Limb (tissue), 2 donors: ENCODE data around the gene ROPN1B.

Experiments
- DNase-seq, 2 donors: peaks; one replicate each; pipeline ENCODE4 v3.0.0-alpha.2; 2016; ENCODE audit errors: extremely low spot score in 2 of 2

Gene ROPN1B

GRCh38 chr3:126026761-126027160 lies 57.8 kb downstream of the ROPN1B start:
- no peak for DNase-seq

- no peak for DNase-seq
Observed at GRCh38 chr3:126028096-126028495, 59.1 kb downstream of the ROPN1B start.

GRCh38 chr3:126029241-126029640 lies 60.3 kb downstream of the ROPN1B start:
- no peak for DNase-seq

DNA sequence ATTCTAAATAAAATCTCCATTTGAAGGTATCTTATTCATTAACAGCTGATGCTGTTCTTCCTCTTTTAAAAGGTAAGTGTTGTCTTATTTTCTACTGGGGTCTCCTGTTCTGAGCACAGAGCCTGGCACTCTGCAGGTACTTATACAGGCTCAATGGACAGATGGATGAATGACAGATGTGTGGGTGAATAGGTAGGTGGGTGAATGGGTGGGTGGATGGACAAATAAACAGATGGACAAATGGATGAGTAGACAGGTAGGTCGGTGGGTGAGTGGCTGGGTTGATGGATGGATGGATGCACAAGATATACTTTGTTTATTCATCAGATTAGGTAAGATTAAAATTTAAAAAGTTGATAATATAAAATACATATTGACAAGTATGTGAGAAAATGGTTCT lies 61.5 kb downstream of the ROPN1B start:
- DNase-seq = no peak

DNA sequence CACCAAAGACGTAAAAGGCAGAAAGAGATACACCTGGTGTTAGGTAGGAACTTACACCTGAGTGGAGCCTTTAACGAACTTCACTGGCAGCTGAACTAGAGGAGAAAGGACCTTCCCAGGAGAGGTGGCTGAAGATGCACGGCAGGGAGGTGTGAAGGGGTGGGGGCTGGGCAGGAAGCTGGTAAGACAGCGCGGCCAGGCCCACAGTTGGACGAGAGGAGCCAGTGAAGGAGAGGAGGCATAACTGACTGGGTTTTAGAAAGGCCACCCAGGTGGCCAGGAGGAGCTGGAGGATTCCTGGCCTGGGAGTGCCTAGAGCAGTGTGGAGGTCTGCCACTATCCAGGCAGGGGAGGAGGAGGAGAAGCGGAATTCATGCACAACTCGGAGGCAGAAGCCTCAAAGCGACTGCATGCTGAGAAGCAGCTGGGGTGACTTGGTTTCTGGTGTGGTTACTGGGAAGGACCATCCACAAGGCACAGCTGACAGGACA lies 63.0 kb downstream of the ROPN1B start:
- DNase-seq = peak in 1 of 2 donors; percentile 13
